Measurements from ENCODE around the gene ZFP69B. TPM values are rescaled to one million over a fixed set of nuclear protein-coding genes. Genes with fewer than 3 reads are reported as not detected.

Gene ZFP69B
- total and polyA plus RNA-seq, 2 donors (not counting 3 experiments of a cell fraction or from before 2014, with no cell fraction given), result 0.81 to 3.4 TPM

GRCh38 chr1:40432644-40433390, 17.5 kb upstream of the ZFP69B start:
- ChIA-PET CTCF (interaction anchor here (1.1 kb wide), 1 partner anchor 17 kb away, joined by 4 read pairs; the partner anchor contains the start of gene ZFP69B), POLR2A (no interaction called here)
- H3K4me2 ChIP-seq (ENCODE audit: insufficient read depth, low read length), result no peak overlapping the region
- peaks cover 2% of the 10 kb centered on the region for H3K4me1 ChIP-seq (ENCODE audit: control insufficient read depth, extremely low read depth, insufficient read depth, low read length)
- no TSS peak for BruUV-seq (replicated peaks)
- intact Hi-C loops (cut with micrococcal nuclease), result no loop called here
- H3K79me2 ChIP-seq (ENCODE audit: control insufficient read depth, insufficient read depth, low read length), result no peaks in the 10 kb centered on the region
- no peaks in the 10 kb centered on the region for H3K9me1 ChIP-seq (replicated peaks; ENCODE audit: control insufficient read depth, extremely low read depth, insufficient read depth, low read length)
- H2AFZ ChIP-seq (ENCODE audit: low read depth, low read length), result no peak overlapping the region
- peak; percentile 24 for FAIRE-seq
- peak; percentile 3 for DNase-seq (ENCODE audit: low read depth, low spot score)
- H3K9me3 ChIP-seq (replicated peaks; ENCODE audit: control insufficient read depth, insufficient read depth, low read length), result no peaks in the 10 kb centered on the region
- dilution Hi-C loops (cut with MboI; ENCODE audit: extremely low pct_ligation_motif_present, low sequenced_read_pairs), result no loop called here
- no peaks in the 10 kb centered on the region for H3K27me3 ChIP-seq (ENCODE audit: control insufficient read depth in 2 of 2, insufficient read depth in 2 of 2, low read length in 2 of 2)
- H4K20me1 ChIP-seq (replicated peaks; ENCODE audit: control insufficient read depth, extremely low read depth, insufficient read depth, low read length), result no peaks in the 10 kb centered on the region
- H3K9ac ChIP-seq (replicated peaks; ENCODE audit: extremely low read depth, insufficient read depth, low read length), result no peak overlapping the region
- no peaks in the 10 kb centered on the region for H3K36me3 ChIP-seq (ENCODE audit: control insufficient read depth in 2 of 2, extremely low read depth in 1 of 2, insufficient read depth in 2 of 2, low read length in 2 of 2)
- TF ChIP-seq JUN (IDR thresholded peaks at IDR 0.05; ENCODE audit: borderline replicate concordance, insufficient read depth, insufficient read length, low read depth), result no peak
- TF ChIP-seq FOS (IDR thresholded peaks at IDR 0.05; ENCODE audit: borderline replicate concordance, insufficient read depth, low read length), result no peak
- no peak for TF ChIP-seq MYC (IDR thresholded peaks at IDR 0.05; ENCODE audit: low read depth, low read length)
- TF ChIP-seq POLR2AphosphoS5 (IDR thresholded peaks at IDR 0.05; ENCODE audit: insufficient read depth, low read depth, low read length), result no peak
- TF ChIP-seq, protein P1, sequence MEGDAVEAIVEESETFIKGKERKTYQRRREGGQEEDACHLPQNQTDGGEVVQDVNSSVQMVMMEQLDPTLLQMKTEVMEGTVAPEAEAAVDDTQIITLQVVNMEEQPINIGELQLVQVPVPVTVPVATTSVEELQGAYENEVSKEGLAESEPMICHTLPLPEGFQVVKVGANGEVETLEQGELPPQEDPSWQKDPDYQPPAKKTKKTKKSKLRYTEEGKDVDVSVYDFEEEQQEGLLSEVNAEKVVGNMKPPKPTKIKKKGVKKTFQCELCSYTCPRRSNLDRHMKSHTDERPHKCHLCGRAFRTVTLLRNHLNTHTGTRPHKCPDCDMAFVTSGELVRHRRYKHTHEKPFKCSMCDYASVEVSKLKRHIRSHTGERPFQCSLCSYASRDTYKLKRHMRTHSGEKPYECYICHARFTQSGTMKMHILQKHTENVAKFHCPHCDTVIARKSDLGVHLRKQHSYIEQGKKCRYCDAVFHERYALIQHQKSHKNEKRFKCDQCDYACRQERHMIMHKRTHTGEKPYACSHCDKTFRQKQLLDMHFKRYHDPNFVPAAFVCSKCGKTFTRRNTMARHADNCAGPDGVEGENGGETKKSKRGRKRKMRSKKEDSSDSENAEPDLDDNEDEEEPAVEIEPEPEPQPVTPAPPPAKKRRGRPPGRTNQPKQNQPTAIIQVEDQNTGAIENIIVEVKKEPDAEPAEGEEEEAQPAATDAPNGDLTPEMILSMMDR (IDR thresholded peaks at IDR 0.05; ENCODE audit: extremely low read depth in 1 of 2, insufficient read depth in 1 of 2, low read depth in 1 of 2, low read length in 2 of 2), result no peak
- TF ChIP-seq, protein P2, sequence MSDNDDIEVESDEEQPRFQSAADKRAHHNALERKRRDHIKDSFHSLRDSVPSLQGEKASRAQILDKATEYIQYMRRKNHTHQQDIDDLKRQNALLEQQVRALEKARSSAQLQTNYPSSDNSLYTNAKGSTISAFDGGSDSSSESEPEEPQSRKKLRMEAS (IDR thresholded peaks at IDR 0.05; ENCODE audit: insufficient read depth, insufficient read length), result no peak
- no peak for TF ChIP-seq EZH2 (IDR thresholded peaks at IDR 0.05; ENCODE audit: borderline replicate concordance, low read depth, low read length, severe bottlenecking)
- no peak for TF ChIP-seq GATA2 (IDR thresholded peaks at IDR 0.05; ENCODE audit: insufficient read depth, insufficient read length, low read depth, low read length)
- TF ChIP-seq POLR2A (IDR thresholded peaks at IDR 0.05; ENCODE audit: low read depth, low read length), result no peak
- no peak overlapping the region for H3K4me3 ChIP-seq (replicated peaks in 1 of 3; ENCODE audit: insufficient read depth in 1 of 3, low read depth in 1 of 3, low read length in 3 of 3)
- no peak overlapping the region for H3K27ac ChIP-seq (ENCODE audit: insufficient read depth, low read depth, low read length)

Measured in endothelial cell of umbilical vein (primary cell).